PC-3 (cell line): ENCODE results near the gene CUEDC1.

Source experiments
- CTCF ChIP-seq: fragments of 300-600 bp; sonication (generic); conservative IDR thresholded peaks from 2 replicates; pipeline ENCODE4 v1.5.1; 2017; ENCODE audit warnings: antibody characterized with exemption, low read depth, mild to moderate bottlenecking, low read length
- EZH2 ChIP-seq: fragments of 300-600 bp; sonication (generic); IDR thresholded peaks from one replicate; pipeline ENCODE4 v1.6.1; 2017; ENCODE audit warnings: antibody characterized with exemption, mild to moderate bottlenecking, low read length; ENCODE audit not compliant: unreplicated experiment
- EZH2phosphoT487 ChIP-seq: fragments of 300-600 bp; sonication (generic); IDR thresholded peaks from 2 replicates; pipeline ENCODE4 v1.6.1; 2018; ENCODE audit warnings: mild to moderate bottlenecking, antibody characterized with exemption, low read length, borderline replicate concordance

- TF ChIP-seq CTCF (no peak), EZH2 (no peak), EZH2phosphoT487 (no peak)
Observed at GRCh38 chr17:57953219-57953618, 2.0 kb downstream of the CUEDC1 start.
